ENCODE data around the gene BBX.

DNA sequence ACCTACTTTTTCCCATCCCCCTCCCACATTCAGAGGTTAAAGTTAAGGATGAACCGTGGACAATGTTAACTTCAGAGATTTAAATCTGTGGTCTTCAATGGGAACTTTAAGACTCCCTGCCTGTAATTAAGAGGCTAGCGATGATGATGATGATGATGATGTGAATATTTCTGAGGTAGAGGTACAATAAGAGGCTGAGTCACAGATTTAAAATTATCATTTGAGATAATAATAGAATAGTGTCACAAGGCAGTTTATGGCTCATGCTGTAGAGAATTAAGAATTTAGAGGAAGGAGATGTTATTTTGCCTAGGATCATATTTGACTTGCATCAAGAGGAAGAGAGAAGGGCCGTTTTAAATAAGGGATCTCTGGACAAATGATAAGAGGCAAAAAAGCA is 146.2 kb downstream of the BBX start:
- TF ChIP-seq, protein P1, sequence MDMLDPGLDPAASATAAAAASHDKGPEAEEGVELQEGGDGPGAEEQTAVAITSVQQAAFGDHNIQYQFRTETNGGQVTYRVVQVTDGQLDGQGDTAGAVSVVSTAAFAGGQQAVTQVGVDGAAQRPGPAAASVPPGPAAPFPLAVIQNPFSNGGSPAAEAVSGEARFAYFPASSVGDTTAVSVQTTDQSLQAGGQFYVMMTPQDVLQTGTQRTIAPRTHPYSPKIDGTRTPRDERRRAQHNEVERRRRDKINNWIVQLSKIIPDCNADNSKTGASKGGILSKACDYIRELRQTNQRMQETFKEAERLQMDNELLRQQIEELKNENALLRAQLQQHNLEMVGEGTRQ (CRISPR knock-in tag; IDR thresholded peaks at IDR 0.05), result no peak
- TF ChIP-seq, protein P2, sequence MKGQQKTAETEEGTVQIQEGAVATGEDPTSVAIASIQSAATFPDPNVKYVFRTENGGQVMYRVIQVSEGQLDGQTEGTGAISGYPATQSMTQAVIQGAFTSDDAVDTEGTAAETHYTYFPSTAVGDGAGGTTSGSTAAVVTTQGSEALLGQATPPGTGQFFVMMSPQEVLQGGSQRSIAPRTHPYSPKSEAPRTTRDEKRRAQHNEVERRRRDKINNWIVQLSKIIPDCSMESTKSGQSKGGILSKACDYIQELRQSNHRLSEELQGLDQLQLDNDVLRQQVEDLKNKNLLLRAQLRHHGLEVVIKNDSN (CRISPR knock-in tag; IDR thresholded peaks at IDR 0.05), result no peak
- TF ChIP-seq, protein P3, sequence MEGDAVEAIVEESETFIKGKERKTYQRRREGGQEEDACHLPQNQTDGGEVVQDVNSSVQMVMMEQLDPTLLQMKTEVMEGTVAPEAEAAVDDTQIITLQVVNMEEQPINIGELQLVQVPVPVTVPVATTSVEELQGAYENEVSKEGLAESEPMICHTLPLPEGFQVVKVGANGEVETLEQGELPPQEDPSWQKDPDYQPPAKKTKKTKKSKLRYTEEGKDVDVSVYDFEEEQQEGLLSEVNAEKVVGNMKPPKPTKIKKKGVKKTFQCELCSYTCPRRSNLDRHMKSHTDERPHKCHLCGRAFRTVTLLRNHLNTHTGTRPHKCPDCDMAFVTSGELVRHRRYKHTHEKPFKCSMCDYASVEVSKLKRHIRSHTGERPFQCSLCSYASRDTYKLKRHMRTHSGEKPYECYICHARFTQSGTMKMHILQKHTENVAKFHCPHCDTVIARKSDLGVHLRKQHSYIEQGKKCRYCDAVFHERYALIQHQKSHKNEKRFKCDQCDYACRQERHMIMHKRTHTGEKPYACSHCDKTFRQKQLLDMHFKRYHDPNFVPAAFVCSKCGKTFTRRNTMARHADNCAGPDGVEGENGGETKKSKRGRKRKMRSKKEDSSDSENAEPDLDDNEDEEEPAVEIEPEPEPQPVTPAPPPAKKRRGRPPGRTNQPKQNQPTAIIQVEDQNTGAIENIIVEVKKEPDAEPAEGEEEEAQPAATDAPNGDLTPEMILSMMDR (IDR thresholded peaks at IDR 0.05), result no peak

All from WTC11 (cell line).